GM21447 (cell line): ENCODE measurements around the gene HSPB6.

ENCODE experiments used
- ATAC-seq: cut with Tn5 transposase; IDR thresholded peaks from one replicate; pipeline ENCODE4 v1.9.1; 2021; ENCODE audit not compliant: unreplicated experiment

Gene HSPB6

DNA sequence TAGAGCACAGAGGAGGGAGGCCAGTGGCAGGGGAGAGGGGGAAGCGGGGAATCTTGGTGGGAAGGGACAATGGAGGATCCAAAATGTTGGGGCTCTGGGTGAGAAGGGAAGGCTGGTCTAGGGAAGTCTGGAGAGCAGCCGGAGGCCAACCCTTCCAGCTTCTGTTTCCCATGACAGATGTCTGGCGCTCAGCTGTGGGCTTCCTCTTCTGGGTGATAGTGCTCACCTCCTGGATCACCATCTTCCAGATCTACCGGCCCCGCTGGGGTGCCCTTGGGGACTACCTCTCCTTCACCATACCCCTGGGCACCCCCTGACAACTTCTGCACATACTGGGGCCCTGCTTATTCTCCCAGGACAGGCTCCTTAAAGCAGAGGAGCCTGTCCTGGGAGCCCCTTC, 10.3 kb downstream of the HSPB6 start:
- no peak for ATAC-seq

GRCh38 chr19:35746087-35746462, 10.8 kb downstream of the HSPB6 start:
- ATAC-seq = no peak

GRCh38 chr19:35745328-35746086, 11.3 kb downstream of the HSPB6 start, which contains the start of the genes PSENEN and U2AF1L4:
TSS of gene PSENEN (plus strand) at chr19:35745651. CDS start at chr19:35745931, 280 bp downstream.
TSS of gene U2AF1L4 (minus strand) at chr19:35745418. CDS start at chr19:35745391, 27 bp downstream.
- ATAC-seq = peak; percentile 33

DNA sequence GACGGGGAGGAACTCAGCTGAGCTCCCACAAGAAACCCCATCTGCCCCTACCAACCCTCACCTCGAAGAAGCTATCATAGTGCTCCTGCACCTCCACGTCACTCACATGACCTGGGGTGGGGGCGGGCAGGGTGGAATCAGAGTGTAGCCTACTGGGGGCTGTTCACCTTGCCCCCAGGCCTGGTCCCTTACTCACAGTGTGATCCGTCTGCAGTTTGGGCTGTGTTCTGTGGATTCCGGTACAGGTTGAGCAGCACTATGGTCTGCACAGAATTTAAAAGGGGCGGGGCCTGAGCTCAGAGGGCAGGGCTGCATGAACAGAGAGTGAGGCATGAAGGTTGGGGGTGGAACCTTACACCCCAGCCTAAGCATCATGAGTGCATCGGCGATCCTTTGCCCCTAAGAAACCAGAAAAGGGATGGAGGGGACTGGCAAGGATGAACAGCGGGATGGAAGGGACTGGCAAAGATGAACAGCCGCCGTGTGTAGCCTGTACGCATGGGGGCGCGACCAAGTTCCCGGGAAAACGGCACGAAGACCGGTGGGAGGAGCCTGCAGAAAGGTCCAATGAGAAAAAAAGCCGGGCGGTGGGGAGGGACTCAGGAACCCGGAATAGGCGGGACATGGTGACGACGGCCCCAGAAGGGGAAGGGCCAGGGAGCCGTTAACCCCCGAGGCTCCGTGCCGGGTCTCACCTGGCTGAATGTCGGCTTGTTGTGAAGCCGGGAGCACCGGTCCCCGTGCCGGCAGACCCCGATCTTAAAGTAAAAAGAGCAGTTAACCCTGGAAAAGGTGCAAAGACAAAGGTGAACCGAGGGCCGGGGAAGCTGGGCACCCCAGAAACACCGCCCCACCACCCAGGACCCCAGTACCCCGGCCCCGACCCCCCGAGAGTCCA, 12.2 kb downstream of the HSPB6 start:
- peak; percentile 40 for ATAC-seq

DNA sequence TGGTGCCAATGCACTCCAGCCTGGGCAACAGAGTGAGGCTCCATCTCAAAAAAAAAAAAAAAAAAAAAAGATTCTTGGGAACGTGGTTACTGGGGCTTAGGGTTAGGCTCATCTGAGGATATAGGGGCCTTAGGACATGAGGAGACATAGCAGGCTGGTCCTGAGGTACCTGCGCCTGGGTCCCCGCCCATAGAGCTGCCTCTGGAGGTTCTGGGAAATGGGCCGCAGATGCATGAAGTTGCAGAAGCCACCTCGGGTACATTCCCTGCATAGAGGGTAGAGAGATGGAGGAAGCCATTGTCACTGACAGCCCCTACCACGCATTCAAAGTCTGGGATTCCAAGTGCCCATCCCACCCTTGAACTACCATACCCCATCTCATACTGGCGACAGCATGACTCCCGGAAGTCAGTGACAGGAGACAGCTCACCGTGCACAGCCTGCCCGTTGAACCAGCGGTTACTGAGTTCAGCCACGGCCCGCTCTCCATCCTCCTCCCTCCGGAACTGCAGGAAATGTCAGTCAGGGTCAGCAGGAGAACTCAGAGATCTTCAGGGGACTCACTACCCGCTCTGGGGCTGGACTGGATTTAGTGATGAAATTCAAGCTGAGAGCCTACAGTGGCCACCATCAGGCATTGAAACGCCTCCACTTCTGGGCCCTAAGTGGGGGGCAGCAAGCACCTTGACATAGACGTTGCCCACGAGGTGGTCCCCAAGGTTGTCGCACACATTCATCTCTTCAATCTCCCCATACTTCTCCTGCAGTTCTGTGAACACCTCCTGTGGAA, 13.0 kb downstream of the HSPB6 start:
- ATAC-seq = no peak

DNA sequence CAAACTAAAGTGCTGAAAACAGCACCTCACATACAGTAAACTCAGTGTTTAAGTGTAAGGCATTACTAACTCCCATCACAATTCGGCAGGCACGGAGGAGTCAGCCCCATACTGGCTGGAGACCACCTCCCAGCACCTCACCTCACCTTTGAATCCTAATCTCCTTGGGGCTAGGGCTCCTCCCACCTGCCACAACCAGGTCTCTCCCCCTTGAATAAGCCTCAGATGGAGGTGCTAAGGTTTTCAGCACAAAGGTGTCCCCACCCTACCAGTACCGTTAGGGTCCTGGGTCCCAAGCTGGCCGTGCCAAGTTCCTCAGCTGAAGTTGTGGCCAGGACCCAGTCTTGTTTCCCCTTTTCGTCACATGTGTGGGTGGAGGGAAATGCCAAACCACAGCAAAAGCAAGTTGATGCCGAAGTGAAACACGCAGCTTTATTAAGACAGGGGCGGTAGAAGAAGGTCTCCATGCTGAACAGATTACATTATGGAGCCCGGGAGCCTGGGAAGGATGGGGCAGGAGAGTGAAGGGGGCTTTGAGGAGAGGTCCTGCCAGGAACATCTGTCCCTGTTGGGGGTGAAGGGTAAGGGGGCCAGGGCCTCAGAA, 14.6 kb downstream of the HSPB6 start, which contains the start of gene IGFLR1:
Gene IGFLR1 (minus strand): TSS at position 332 of the 604 bp plus-strand sequence. CDS start 1,272 bp downstream, outside the sequence.
- no peak for ATAC-seq

DNA sequence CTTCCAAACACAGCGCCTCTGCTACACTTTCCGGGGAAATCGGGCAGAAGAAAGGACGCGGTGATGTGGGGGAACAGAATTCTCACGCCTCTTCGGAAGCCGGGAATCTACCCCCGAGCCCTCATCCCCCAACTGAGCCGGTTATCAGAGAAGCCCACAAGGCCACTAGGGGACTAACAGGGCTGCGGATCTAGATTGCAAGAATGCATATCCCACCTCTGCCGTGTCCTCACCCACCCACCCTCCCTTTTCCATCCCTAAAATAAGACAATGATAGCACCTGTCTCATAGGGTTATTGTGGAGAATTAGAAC, 15.7 kb downstream of the HSPB6 start:
- no peak for ATAC-seq

DNA sequence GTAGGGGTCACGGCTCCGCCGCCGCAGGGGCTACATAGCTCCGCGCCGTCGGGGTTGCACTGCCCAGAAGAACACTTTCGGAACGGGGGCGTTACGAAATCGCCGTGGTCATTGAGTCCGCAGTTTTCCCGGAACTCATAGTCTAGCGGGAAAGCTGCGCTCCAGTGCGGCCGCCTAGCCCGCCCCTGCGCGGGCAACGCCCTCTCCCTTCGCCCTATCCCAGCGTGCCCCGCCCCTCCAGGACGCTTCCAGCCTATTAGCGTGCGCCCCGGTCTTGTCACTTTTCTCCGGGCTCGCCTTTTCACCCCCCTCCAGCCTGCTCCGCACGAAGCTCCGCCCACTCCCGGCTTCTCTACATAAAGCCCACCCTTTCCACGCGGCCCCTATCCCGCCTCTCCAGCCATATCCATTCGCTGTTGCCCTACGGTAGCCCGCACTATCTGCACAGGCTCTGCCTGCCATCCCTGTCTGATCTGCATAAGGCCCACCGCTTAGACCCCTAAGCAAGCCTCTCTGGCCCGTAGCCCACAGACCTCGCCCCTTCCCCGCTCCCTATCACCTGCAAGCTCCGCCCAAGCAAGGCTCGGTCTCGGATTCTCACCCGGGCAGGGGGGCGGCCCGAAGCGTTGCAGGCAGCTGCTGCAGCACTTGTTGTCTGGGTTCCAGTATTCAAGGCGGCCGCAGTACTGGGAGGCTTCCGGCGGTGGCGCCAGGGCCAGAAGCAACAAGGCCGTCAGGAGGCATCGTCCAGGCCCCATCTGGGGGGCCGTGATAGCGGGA, 16.2 kb downstream of the HSPB6 start:
- ATAC-seq = peak; percentile 49

DNA sequence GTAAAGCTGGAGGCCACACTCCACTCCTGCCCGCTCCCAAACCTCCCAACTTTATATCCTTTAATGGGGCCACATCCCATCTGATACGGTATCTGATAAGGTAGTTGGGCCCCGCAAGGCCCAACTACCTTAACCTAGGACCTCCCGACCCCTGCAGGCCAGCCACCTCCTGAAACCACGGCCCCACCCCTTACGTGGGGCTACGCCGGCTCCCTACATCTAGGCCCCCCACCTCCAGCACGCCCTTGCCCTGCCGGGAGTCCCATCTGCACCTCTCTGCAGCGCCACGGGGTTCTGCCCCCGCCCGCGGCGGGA, 16.8 kb downstream of the HSPB6 start:
- peak; percentile 2 for ATAC-seq

GRCh38 chr19:35739275-35740107, 17.3 kb downstream of the HSPB6 start:
- no peak for ATAC-seq

GRCh38 chr19:35738887-35739229, 18.0 kb downstream of the HSPB6 start:
- ATAC-seq = no peak

DNA sequence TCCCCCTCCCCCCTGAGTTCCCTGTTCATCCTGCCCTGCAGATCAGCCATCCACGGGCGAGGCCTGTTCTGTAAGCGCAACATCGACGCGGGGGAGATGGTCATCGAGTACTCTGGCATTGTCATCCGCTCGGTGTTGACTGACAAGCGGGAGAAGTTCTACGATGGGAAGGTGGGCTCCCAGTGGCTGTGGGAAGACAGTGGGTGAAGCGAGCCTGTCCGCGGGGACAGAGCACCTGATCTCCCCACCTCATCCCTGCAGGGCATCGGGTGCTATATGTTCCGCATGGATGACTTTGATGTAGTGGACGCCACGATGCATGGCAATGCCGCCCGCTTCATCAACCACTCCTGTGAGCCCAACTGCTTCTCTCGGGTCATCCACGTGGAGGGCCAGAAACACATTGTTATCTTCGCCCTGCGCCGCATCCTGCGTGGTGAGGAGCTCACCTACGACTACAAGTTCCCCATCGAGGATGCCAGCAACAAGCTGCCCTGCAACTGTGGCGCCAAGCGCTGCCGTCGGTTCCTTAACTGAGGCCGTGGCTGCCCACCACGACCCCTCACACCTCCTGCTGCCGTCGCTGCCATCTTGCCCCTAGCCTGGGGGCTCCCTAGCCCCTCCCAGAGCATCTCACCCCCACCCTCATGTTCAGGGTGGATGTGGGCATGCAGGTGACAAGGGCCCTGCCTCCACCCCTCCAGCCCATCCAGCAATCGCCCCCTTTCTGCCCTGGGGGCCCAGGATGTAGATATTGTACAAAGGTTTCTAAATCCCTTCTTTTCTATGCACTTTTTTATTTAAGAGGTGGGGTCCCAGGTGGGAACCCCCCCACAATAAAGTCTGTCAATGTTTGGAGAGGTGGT, 18.6 kb downstream of the HSPB6 start:
- no peak for ATAC-seq

GRCh38 chr19:35736913-35737886, 19.6 kb downstream of the HSPB6 start:
- ATAC-seq = no peak

DNA sequence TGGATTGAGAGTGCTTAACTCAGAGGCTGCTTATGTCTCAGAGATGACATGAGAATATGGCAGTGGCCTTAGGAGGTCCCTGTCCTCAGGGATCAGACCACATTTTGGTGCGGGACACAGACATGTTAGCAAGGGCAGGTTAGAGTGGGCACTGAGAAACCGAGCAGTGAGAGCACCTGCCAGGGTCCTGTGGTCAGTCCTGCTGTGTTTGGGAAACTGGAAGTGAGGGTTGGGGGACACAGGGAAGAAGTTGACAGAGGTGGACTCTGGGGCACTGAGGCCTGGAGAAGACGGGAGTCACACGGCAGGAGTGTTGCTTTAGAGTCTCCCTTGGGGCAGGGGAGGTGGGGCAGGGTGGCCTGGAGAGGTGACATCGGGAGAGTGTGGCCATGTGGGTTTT, 21.9 kb downstream of the HSPB6 start:
- ATAC-seq = no peak

DNA sequence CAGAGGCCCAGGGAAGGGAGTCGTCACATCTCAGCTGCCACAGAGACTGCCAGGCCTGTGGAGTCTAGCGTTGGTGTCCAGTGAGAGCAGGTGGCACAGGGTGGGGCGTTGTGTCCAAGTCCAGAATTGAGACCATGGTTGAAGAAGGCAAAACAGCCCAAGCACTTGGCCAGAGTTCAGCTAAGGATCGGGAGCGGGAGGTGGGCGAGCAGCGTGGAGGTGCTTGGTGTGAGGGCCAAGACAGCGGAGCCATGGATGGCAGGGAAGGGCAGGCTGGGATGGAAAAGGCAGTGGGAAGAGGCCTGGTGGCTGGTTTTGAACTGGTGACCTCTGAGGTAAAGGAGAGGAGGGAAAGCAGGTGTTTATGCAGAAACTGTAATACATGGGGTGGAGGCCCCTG, 22.6 kb downstream of the HSPB6 start:
- no peak for ATAC-seq

GRCh38 chr19:35733180-35734125, 23.4 kb downstream of the HSPB6 start:
- no peak for ATAC-seq
